Hematopoietic multipotent progenitor cell treated with erythropoietin and hydrocortisone succinate and interleukin-3 and kit ligand, for 4 days (in vitro differentiated cells): Measurements from ENCODE around the gene TMEM145.

Source experiments
- DNase-seq: peaks from one replicate; pipeline ENCODE4 v3.0.0-alpha.2; 2015

TMEM145 gene

GRCh38 chr19:42366673-42367072, 53.6 kb downstream of the TMEM145 start:
- DNase-seq, result no peak

- DNase-seq, result no peak
These were observed 54.8 kb downstream of the TMEM145 start for GRCh38 chr19:42367929-42368328.

- DNase-seq, result no peak
These were observed 55.3 kb downstream of the TMEM145 start for GRCh38 chr19:42368360-42368759.

- DNase-seq, result no peak
These were observed 55.7 kb downstream of the TMEM145 start for GRCh38 chr19:42368765-42369164.

GRCh38 chr19:42369433-42370067, 56.4 kb downstream of the TMEM145 start:
- no peak for DNase-seq

- DNase-seq, result no peak
These were observed 57.0 kb downstream of the TMEM145 start for GRCh38 chr19:42370068-42370520.

- no peak for DNase-seq
These were observed 57.6 kb downstream of the TMEM145 start for GRCh38 chr19:42370626-42371175.
